ENCODE results near the gene NTN1.
"Not testable (repeated sequence)": the region's sequence is repeated elsewhere in the genome, so short reads cannot be mapped to it uniquely, and the experiment has no call there.

The NTN1 gene

GRCh38 chr17:9021158-9021991 lies at the start of gene NTN1:
Gene NTN1 (plus strand): TSS chr17:9021510. CDS start chr17:9022374, 864 bp downstream.
- Mint-ChIP-seq H3K4me3 (peak within 1 kb of the TSS; percentile 86), H3K27me3 (peaks cover 34% of the 10 kb centered on the region)

GRCh38 chr17:8975091-8975725 lies 46.1 kb upstream of the NTN1 start:
- peaks cover 6% of the 10 kb centered on the region for H3K36me3 Mint-ChIP-seq
- no peak for ATAC-seq
- peaks cover 10% of the 10 kb centered on the region for H3K4me1 Mint-ChIP-seq
- H3K4me3 Mint-ChIP-seq = no peak overlapping the region
- H3K27ac Mint-ChIP-seq = no peak overlapping the region
- H3K27me3 Mint-ChIP-seq = no peaks in the 10 kb centered on the region
- H3K9me3 Mint-ChIP-seq = peaks cover 7% of the 10 kb centered on the region

More at GRCh38 chr17:9021158-9021991, at the start of gene NTN1:
- no peaks in the 10 kb centered on the region for H3K9me3 Mint-ChIP-seq
- no peak within 1 kb of the TSS for H3K27ac Mint-ChIP-seq
- peaks cover 6% of the 10 kb centered on the region for H3K4me1 Mint-ChIP-seq
- H3K36me3 Mint-ChIP-seq = no peaks in the 10 kb centered on the region
- ATAC-seq = peak; percentile 89

GRCh38 chr17:8976638-8977037 lies 44.7 kb upstream of the NTN1 start:
- no peak for ATAC-seq
- peaks cover 3% of the 10 kb centered on the region for H3K9me3 Mint-ChIP-seq
- peaks cover 12% of the 10 kb centered on the region for H3K4me1 Mint-ChIP-seq
- H3K36me3 Mint-ChIP-seq = no peaks in the 10 kb centered on the region
- peak overlapping the region; percentile 24 for H3K27ac Mint-ChIP-seq
- H3K27me3 Mint-ChIP-seq = no peaks in the 10 kb centered on the region
- H3K4me3 Mint-ChIP-seq = no peak overlapping the region

- ATAC-seq = peak; percentile 53
- Mint-ChIP-seq H3K4me3 (no peak overlapping the region), H3K36me3 (no peaks in the 10 kb centered on the region), H3K4me1 (peaks cover 24% of the 10 kb centered on the region), H3K27me3 (no peaks in the 10 kb centered on the region), H3K27ac (peak overlapping the region; percentile 63), H3K9me3 (peaks cover 3% of the 10 kb centered on the region)
These were observed 41.6 kb upstream of the NTN1 start for GRCh38 chr17:8979715-8980114.

GRCh38 chr17:8981443-8981842 lies 39.9 kb upstream of the NTN1 start:
- ATAC-seq = no peak
- no peak overlapping the region for H3K4me3 Mint-ChIP-seq
- H3K27ac Mint-ChIP-seq = no peak overlapping the region
- H3K4me1 Mint-ChIP-seq = peaks cover 39% of the 10 kb centered on the region
- peaks cover 7% of the 10 kb centered on the region for H3K36me3 Mint-ChIP-seq
- H3K9me3 Mint-ChIP-seq = peaks cover 6% of the 10 kb centered on the region
- no peaks in the 10 kb centered on the region for H3K27me3 Mint-ChIP-seq

GRCh38 chr17:8984225-8984624 lies 37.1 kb upstream of the NTN1 start:
- H3K27me3 Mint-ChIP-seq, ATAC-seq, H3K9me3 Mint-ChIP-seq: not testable (repeated sequence)
- Mint-ChIP-seq H3K4me3 (peak overlapping the region; percentile 19), H3K27ac (peak overlapping the region; percentile 57), H3K4me1 (peaks cover 39% of the 10 kb centered on the region), H3K36me3 (peaks cover 14% of the 10 kb centered on the region)

- peak; percentile 89 for ATAC-seq
- H3K4me3 Mint-ChIP-seq = no peak overlapping the region
- peaks cover 8% of the 10 kb centered on the region for H3K9me3 Mint-ChIP-seq
- H3K36me3 Mint-ChIP-seq = peaks cover 14% of the 10 kb centered on the region
- H3K27me3 Mint-ChIP-seq = peaks cover 9% of the 10 kb centered on the region
- H3K27ac Mint-ChIP-seq = peak overlapping the region; percentile 86
- H3K4me1 Mint-ChIP-seq = peaks cover 30% of the 10 kb centered on the region
These were observed 36.1 kb upstream of the NTN1 start for GRCh38 chr17:8985054-8985701.

GRCh38 chr17:8986295-8986694 lies 35.0 kb upstream of the NTN1 start:
- H3K27me3 Mint-ChIP-seq = peaks cover 9% of the 10 kb centered on the region
- H3K27ac Mint-ChIP-seq = peak overlapping the region; percentile 86
- H3K36me3 Mint-ChIP-seq = peaks cover 14% of the 10 kb centered on the region
- no peak for ATAC-seq
- H3K4me3 Mint-ChIP-seq = no peak overlapping the region
- H3K9me3 Mint-ChIP-seq = peaks cover 8% of the 10 kb centered on the region
- peaks cover 27% of the 10 kb centered on the region for H3K4me1 Mint-ChIP-seq

- not testable (repeated sequence) for H3K27me3 Mint-ChIP-seq, H3K4me3 Mint-ChIP-seq, H3K27ac Mint-ChIP-seq, H3K9me3 Mint-ChIP-seq, ATAC-seq
- peaks cover 14% of the 10 kb centered on the region for H3K36me3 Mint-ChIP-seq
- H3K4me1 Mint-ChIP-seq = peaks cover 32% of the 10 kb centered on the region
These were observed 32.9 kb upstream of the NTN1 start for GRCh38 chr17:8988263-8988935.

- Mint-ChIP-seq H3K4me1 (peaks cover 12% of the 10 kb centered on the region), H3K9me3 (peaks cover 5% of the 10 kb centered on the region), H3K27ac (peak overlapping the region; percentile 28), H3K27me3 (peaks cover 9% of the 10 kb centered on the region), H3K36me3 (peaks cover 7% of the 10 kb centered on the region), H3K4me3 (no peak overlapping the region)
- peak; percentile 60 for ATAC-seq
These were observed 29.6 kb upstream of the NTN1 start for GRCh38 chr17:8991514-8992285.

GRCh38 chr17:8994319-8994718 lies 27.0 kb upstream of the NTN1 start:
- Mint-ChIP-seq H3K9me3 (peaks cover 3% of the 10 kb centered on the region), H3K27ac (no peak overlapping the region), H3K4me1 (peaks cover 12% of the 10 kb centered on the region), H3K27me3 (peaks cover 7% of the 10 kb centered on the region), H3K4me3 (no peak overlapping the region), H3K36me3 (no peaks in the 10 kb centered on the region)
- peak; percentile 69 for ATAC-seq

GRCh38 chr17:8995711-8996110 lies 25.6 kb upstream of the NTN1 start:
- Mint-ChIP-seq H3K27ac (no peak overlapping the region), H3K4me1 (peaks cover 12% of the 10 kb centered on the region), H3K4me3 (no peak overlapping the region), H3K9me3 (peaks cover 3% of the 10 kb centered on the region), H3K36me3 (no peaks in the 10 kb centered on the region), H3K27me3 (no peaks in the 10 kb centered on the region)
- ATAC-seq = no peak

GRCh38 chr17:8997994-8998628 lies 23.2 kb upstream of the NTN1 start:
- Mint-ChIP-seq H3K36me3 (no peaks in the 10 kb centered on the region), H3K4me3 (no peak overlapping the region), H3K27me3 (peaks cover 8% of the 10 kb centered on the region), H3K27ac (no peak overlapping the region), H3K9me3 (peaks cover 3% of the 10 kb centered on the region), H3K4me1 (peaks cover 24% of the 10 kb centered on the region)
- ATAC-seq = peak; percentile 77

- Mint-ChIP-seq H3K4me1 (peaks cover 32% of the 10 kb centered on the region), H3K4me3 (peak overlapping the region; percentile 3), H3K36me3 (no peaks in the 10 kb centered on the region), H3K9me3 (no peaks in the 10 kb centered on the region), H3K27me3 (peaks cover 40% of the 10 kb centered on the region), H3K27ac (no peak overlapping the region)
- ATAC-seq = no peak
These were observed 19.8 kb upstream of the NTN1 start for GRCh38 chr17:9001559-9001958.
